ENCODE results near the gene IRAK1BP1. TPM values are rescaled to one million over a fixed set of nuclear protein-coding genes. Genes with fewer than 3 reads are reported as not detected.

IRAK1BP1 gene
- total and polyA plus RNA-seq, 9 of the 15 experiments (the other 6 are each of a cell fraction or from before 2014, with no cell fraction given): 1.8 to 3.7 (median 2.1) TPM

GRCh38 chr6:78867370-78868040, at the start of gene IRAK1BP1 (continued):
- no peak for TF ChIP-seq FOXO4 (CRISPR knock-in tag; IDR thresholded peaks at IDR 0.05)
- TF ChIP-seq TCF7 (IDR thresholded peaks at IDR 0.05; ENCODE audit: borderline replicate concordance): no peak
- TF ChIP-seq MYC (IDR thresholded peaks at IDR 0.05; ENCODE audit: low read depth, low read length): peak; percentile 33; the same call in 1 of the 2 replicates
- TF ChIP-seq MYC (CRISPR knock-in tag; IDR thresholded peaks at IDR 0.05; ENCODE audit: borderline replicate concordance, low read depth): no peak
- TF ChIP-seq MCM3 (IDR thresholded peaks at IDR 0.05): no peak
- TF ChIP-seq TEAD2 (tag; IDR thresholded peaks at IDR 0.05): no peak
- TF ChIP-seq GABPA (tag; conservative IDR thresholded peaks at IDR 0.05; ENCODE audit: low read depth): no peak
- TF ChIP-seq RNF2 (IDR thresholded peaks at IDR 0.05): no peak
- no peak for TF ChIP-seq ZNF311 (CRISPR knock-in tag; IDR thresholded peaks at IDR 0.05)
- TF ChIP-seq UBTF (IDR thresholded peaks at IDR 0.05; ENCODE audit: borderline replicate concordance in 1 of 2, low read depth in 2 of 2, low read length in 2 of 2): no peak
- TF ChIP-seq CTCF (IDR thresholded peaks at IDR 0.05 in 2 of 3, conservative IDR thresholded peaks at IDR 0.05 in 1 of 3; ENCODE audit: insufficient read depth in 2 of 3, low read depth in 1 of 3, low read length in 3 of 3): no peak; a peak in 1 of 6 replicates
- TF ChIP-seq ZNF76 (CRISPR knock-in tag; IDR thresholded peaks at IDR 0.05; ENCODE audit: borderline replicate concordance): no peak
- no peak for TF ChIP-seq BDP1 (IDR thresholded peaks at IDR 0.05; ENCODE audit: insufficient read depth, insufficient read length)
- TF ChIP-seq ZSCAN29 (IDR thresholded peaks at IDR 0.05): no peak
- no peak for TF ChIP-seq ZFP91 (CRISPR knock-in tag; IDR thresholded peaks at IDR 0.05)
- no peak for TF ChIP-seq ZNF12 (CRISPR knock-in tag; IDR thresholded peaks at IDR 0.05)
- TF ChIP-seq ZNF146 (CRISPR knock-in tag; IDR thresholded peaks at IDR 0.05; ENCODE audit: unreplicated experiment): no peak
- no peak for TF ChIP-seq SMARCA4 (IDR thresholded peaks at IDR 0.05)
- no peak for TF ChIP-seq ATF4 (CRISPR knock-in tag; IDR thresholded peaks at IDR 0.05)
- TF ChIP-seq HLTF (IDR thresholded peaks at IDR 0.05): no peak
- TF ChIP-seq MTA3 (IDR thresholded peaks at IDR 0.05; ENCODE audit: borderline replicate concordance): peak; percentile 91
- TF ChIP-seq CAMTA2 (CRISPR knock-in tag; conservative IDR thresholded peaks at IDR 0.05): no peak

Measured in K562 (cell line).